ENCODE measurements around the gene KISS1.

The KISS1 gene

DNA sequence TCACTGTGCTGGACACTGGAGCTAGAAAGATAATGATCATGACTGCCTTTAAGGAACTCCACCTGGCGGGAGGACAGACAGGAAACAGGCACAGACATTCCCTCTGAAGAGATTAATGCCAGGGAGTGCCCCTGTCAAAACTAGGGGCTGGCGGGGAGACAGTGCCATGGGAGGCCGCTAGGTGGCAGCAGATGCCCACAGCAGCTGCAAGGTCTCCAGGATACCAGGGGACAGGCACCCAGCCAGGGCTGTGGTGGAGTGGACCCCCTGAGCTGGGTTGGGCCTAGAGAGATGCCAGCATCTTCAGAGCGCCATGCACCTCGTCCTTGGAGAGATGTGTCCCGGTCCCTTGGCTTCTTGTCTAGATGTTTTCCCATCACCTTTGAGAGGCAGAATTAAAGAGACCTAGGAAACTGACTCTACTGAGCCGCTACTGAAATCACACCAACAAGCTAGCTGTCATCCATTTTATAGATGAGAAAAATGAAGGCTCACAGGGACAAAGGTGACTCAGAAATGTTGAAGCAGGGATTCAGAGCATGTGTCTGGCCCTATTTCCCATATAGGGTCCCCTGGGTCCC lies 33.7 kb downstream of the KISS1 start:
- H3K4me3 ChIP-seq (ENCODE audit: low read depth, low read length), result no peak overlapping the region
- no peaks in the 10 kb centered on the region for H3K36me3 ChIP-seq (ENCODE audit: control insufficient read depth, insufficient read depth, low read length)
- H3K9ac ChIP-seq (ENCODE audit: low read depth, low read length), result no peak overlapping the region
- H3K27me3 ChIP-seq (ENCODE audit: control insufficient read depth, insufficient read depth, low read length), result no peaks in the 10 kb centered on the region
- no peaks in the 10 kb centered on the region for H3K9me3 ChIP-seq (ENCODE audit: control insufficient read depth, insufficient read depth, low read length)
- no peaks in the 10 kb centered on the region for H3K4me1 ChIP-seq (ENCODE audit: control insufficient read depth, insufficient read depth, low read length)

- Histone ChIP-seq H3K4me3 (ENCODE audit: low read depth, low read length) (no peak overlapping the region), H3K4me1 (ENCODE audit: control insufficient read depth, insufficient read depth, low read length) (no peaks in the 10 kb centered on the region), H3K9me3 (ENCODE audit: control insufficient read depth, insufficient read depth, low read length) (no peaks in the 10 kb centered on the region), H3K36me3 (ENCODE audit: control insufficient read depth, insufficient read depth, low read length) (no peaks in the 10 kb centered on the region), H3K27me3 (ENCODE audit: control insufficient read depth, insufficient read depth, low read length) (no peaks in the 10 kb centered on the region), H3K9ac (ENCODE audit: low read depth, low read length) (no peak overlapping the region)
Measured at GRCh38 chr1:204161609-204162493, 34.4 kb downstream of the KISS1 start.

DNA sequence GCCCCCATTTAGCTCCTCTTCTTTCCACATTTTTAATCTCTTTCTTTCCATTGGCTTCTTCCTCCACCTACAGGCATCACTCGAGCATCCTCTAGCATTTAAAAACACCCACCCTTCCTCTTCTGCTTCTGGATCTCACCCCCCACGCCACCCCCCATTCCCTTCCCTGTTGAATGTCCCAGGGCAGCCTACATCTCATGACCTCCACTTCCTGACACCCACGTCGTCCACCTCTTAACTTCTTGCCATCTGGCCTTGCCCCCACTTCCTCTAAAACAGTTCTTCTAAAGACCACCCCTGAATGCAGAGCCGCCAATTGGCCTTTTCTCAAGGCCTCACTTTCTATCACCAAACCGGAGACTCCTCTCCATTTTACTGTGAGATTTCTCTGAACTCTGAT lies 38.3 kb downstream of the KISS1 start:
- H3K36me3 ChIP-seq (ENCODE audit: control insufficient read depth, insufficient read depth, low read length), result no peaks in the 10 kb centered on the region
- no peaks in the 10 kb centered on the region for H3K9me3 ChIP-seq (ENCODE audit: control insufficient read depth, insufficient read depth, low read length)
- no peak overlapping the region for H3K4me3 ChIP-seq (ENCODE audit: low read depth, low read length)
- no peak overlapping the region for H3K9ac ChIP-seq (ENCODE audit: low read depth, low read length)
- no peaks in the 10 kb centered on the region for H3K4me1 ChIP-seq (ENCODE audit: control insufficient read depth, insufficient read depth, low read length)
- H3K27me3 ChIP-seq (ENCODE audit: control insufficient read depth, insufficient read depth, low read length), result peaks cover 11% of the 10 kb centered on the region

- Histone ChIP-seq H3K4me1 (ENCODE audit: control insufficient read depth, insufficient read depth, low read length) (peaks cover 1% of the 10 kb centered on the region), H3K9ac (ENCODE audit: low read depth, low read length) (no peak overlapping the region), H3K27me3 (ENCODE audit: control insufficient read depth, insufficient read depth, low read length) (peaks cover 16% of the 10 kb centered on the region), H3K36me3 (ENCODE audit: control insufficient read depth, insufficient read depth, low read length) (no peaks in the 10 kb centered on the region), H3K4me3 (ENCODE audit: low read depth, low read length) (no peak overlapping the region), H3K9me3 (ENCODE audit: control insufficient read depth, insufficient read depth, low read length) (no peaks in the 10 kb centered on the region)
Measured at GRCh38 chr1:204155881-204156280, 40.4 kb downstream of the KISS1 start.

GRCh38 chr1:204154568-204155255 lies 41.6 kb downstream of the KISS1 start:
- Histone ChIP-seq H3K36me3 (ENCODE audit: control insufficient read depth, insufficient read depth, low read length) (no peaks in the 10 kb centered on the region), H3K4me3 (ENCODE audit: low read depth, low read length) (no peak overlapping the region), H3K27me3 (ENCODE audit: control insufficient read depth, insufficient read depth, low read length) (peaks cover 22% of the 10 kb centered on the region), H3K9ac (ENCODE audit: low read depth, low read length) (no peak overlapping the region), H3K9me3 (ENCODE audit: control insufficient read depth, insufficient read depth, low read length) (no peaks in the 10 kb centered on the region), H3K4me1 (ENCODE audit: control insufficient read depth, insufficient read depth, low read length) (peaks cover 6% of the 10 kb centered on the region)

DNA sequence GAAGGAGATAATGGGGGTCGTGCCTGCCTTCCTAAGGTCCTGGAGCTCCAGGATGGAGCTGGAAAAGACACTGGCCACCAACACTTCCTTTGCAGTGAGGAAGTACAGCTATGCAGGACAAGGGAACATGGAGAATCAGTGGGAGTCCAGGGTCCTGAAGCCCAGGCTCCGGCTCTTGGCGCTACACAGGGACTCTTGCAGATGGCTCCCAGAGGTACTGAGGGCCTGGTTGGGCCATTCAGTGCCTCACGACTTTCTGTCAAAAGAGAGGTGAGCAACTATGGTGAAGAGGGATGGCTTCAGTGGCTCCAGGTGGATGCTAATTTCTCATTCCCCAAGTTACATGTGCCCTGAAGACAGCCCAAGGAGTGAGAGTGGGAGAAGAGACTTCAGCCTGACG lies 42.6 kb downstream of the KISS1 start:
- Histone ChIP-seq H3K27me3 (ENCODE audit: control insufficient read depth, insufficient read depth, low read length) (peaks cover 25% of the 10 kb centered on the region), H3K9ac (ENCODE audit: low read depth, low read length) (no peak overlapping the region), H3K4me3 (ENCODE audit: low read depth, low read length) (no peak overlapping the region), H3K36me3 (ENCODE audit: control insufficient read depth, insufficient read depth, low read length) (no peaks in the 10 kb centered on the region), H3K9me3 (ENCODE audit: control insufficient read depth, insufficient read depth, low read length) (no peaks in the 10 kb centered on the region), H3K4me1 (ENCODE audit: control insufficient read depth, insufficient read depth, low read length) (peaks cover 6% of the 10 kb centered on the region)

DNA sequence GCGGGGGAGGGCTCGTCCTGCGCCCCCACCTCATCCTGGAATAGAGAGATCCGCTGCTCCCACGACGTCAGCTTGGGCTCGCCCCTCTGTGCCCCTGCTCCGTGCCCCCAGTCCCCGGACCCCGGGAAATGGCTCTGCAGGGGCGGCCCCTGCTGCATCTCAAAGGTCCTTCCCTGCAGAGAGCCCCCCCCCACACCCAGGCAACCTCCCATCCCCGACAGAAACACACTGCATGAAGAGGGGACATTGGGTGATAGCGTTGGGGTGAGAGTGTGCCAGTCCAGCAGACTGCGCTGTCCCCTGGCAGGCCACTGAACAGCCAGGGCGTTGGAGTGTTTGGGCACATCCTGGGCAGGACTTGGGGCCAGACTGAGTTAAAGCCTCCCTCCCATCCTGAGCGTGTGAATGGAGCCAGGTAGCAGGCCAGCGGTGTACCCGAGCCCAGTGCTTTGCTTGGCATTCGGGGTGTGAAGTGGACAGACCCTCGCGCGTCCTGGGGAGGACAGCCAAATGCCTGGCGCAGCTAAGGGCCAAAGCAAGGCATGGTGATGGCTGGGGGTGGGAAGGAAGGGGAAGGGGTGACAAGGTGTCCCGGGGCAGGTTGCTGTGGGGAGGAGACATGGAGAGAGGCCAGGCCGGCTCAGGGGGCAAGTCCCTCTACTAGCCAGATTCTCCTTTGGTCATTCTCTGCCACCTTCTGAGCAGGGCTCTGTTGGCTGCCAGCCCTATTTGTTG lies 43.8 kb downstream of the KISS1 start:
- no peaks in the 10 kb centered on the region for H3K36me3 ChIP-seq (ENCODE audit: control insufficient read depth, insufficient read depth, low read length)
- peak overlapping the region; percentile 1 for H3K9ac ChIP-seq (ENCODE audit: low read depth, low read length)
- no peaks in the 10 kb centered on the region for H3K9me3 ChIP-seq (ENCODE audit: control insufficient read depth, insufficient read depth, low read length)
- peaks cover 18% of the 10 kb centered on the region for H3K4me1 ChIP-seq (ENCODE audit: control insufficient read depth, insufficient read depth, low read length)
- H3K27me3 ChIP-seq (ENCODE audit: control insufficient read depth, insufficient read depth, low read length), result peaks cover 25% of the 10 kb centered on the region
- H3K4me3 ChIP-seq (ENCODE audit: low read depth, low read length), result peak overlapping the region; percentile 36

DNA sequence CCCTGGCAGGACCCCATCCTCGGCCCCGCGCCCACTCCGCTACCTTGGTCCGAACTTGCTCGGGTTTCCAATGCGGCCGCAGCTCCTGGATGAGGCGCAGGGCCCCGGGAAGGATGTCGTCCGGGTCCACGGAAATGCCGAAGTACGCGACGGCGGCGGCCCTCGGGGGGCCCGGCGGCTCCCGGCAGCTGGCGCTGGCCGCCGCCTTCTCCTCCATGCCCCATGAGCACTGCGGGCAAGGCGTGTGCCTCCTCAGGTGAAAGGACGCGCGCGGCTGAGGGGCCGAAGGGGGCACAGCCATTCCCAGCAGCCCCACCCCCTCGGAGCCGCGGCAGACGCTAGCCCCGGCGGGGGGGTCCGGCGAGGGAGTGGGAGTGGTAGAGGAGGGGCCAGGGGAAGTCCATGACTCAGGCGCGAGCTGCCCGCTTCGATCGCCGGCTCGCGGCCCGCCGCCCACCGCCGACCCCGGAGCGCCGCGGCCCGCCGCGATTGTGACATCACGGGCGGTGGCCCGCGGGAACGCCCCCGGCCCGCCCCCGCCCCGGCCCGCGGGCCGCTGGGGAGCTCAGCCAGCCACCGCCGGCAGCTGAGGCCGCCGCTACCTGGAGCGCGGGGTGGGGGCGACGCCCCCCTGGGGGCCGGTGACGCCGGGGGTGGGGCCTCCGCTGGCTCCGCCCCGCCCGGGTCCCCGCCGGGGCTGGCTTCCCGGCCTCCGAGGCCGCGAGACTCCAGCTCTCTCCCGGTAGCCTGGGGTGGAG lies 44.6 kb downstream of the KISS1 start, which contains the start of gene ETNK2:
ETNK2 (minus strand) TSS at position 493 of the 758 bp plus-strand sequence; CDS start at position 301, 192 bp downstream.
- H3K9ac ChIP-seq (ENCODE audit: low read depth, low read length), result peak within 1 kb of the TSS; percentile 42

DNA sequence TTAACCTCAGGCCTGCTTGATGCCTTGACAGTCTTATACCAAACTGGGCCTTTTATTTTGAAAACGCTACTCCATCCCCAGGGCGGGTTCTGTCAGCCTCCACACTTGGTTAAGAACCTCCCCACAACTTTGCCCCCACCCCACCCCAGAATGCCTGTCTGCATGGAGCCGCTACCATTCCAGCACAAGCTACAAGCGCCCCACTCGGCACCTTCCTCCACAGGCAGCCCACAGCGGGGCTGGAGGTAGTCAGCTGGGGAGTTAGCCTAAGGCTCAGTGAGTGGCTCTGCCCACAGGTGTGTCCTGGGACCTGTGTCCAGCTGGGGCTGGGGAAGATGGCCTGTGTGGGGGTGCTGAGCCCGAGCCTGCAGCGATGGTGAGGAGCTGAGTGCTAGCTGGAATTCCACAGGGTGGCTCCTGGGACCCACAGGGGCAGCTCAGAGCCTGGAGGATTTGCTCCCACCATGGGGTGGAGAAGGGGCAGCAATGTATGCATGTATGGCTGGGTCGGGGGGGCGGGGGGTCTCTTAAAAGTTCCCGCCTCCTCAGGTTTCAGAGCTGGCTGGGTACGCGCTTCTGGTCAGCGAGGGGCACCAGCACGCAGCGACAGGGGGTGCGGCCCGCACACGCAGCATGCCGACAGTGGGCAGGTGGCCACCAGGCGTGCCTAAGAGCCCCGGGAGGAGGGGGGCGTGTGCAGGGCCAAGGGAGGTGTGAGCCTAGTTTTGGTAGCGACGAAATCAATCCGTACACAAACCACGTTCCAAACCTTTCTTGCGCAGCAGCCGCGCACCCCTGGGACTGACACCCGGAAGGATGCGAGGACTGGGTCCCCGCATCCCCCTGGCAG lies 45.4 kb downstream of the KISS1 start:
- Histone ChIP-seq H3K9ac (ENCODE audit: low read depth, low read length) (no peak overlapping the region), H3K9me3 (ENCODE audit: control insufficient read depth, insufficient read depth, low read length) (no peaks in the 10 kb centered on the region), H3K27me3 (ENCODE audit: control insufficient read depth, insufficient read depth, low read length) (peaks cover 25% of the 10 kb centered on the region), H3K4me3 (ENCODE audit: low read depth, low read length) (peak overlapping the region; percentile 84), H3K4me1 (ENCODE audit: control insufficient read depth, insufficient read depth, low read length) (peaks cover 27% of the 10 kb centered on the region), H3K36me3 (ENCODE audit: control insufficient read depth, insufficient read depth, low read length) (peaks cover 2% of the 10 kb centered on the region)

More for the DNA sequence above, 44.6 kb downstream of the KISS1 start, which contains the start of gene ETNK2:
- peak within 1 kb of the TSS; percentile 84 for H3K4me3 ChIP-seq (ENCODE audit: low read depth, low read length)
- peaks cover 25% of the 10 kb centered on the region for H3K4me1 ChIP-seq (ENCODE audit: control insufficient read depth, insufficient read depth, low read length)
- peaks cover 25% of the 10 kb centered on the region for H3K27me3 ChIP-seq (ENCODE audit: control insufficient read depth, insufficient read depth, low read length)
- no peaks in the 10 kb centered on the region for H3K36me3 ChIP-seq (ENCODE audit: control insufficient read depth, insufficient read depth, low read length)
- no peaks in the 10 kb centered on the region for H3K9me3 ChIP-seq (ENCODE audit: control insufficient read depth, insufficient read depth, low read length)
